WI38 (cell line): Measurements from ENCODE around the gene CTPS1.

Source experiments
- H3K4me3 ChIP-seq: 2 replicates; pipeline ENCODE4 v1.5.1; 2011; ENCODE audit warnings: low read depth, mild to moderate bottlenecking, control low read depth, low read length
- TF ChIP-seq, protein P1 (sequence below): IDR thresholded peaks from 2 replicates; pipeline ENCODE4 v1.5.1; 2012; ENCODE audit warnings: low read depth, mild to moderate bottlenecking, control low read depth, low read length

The CTPS1 gene

DNA sequence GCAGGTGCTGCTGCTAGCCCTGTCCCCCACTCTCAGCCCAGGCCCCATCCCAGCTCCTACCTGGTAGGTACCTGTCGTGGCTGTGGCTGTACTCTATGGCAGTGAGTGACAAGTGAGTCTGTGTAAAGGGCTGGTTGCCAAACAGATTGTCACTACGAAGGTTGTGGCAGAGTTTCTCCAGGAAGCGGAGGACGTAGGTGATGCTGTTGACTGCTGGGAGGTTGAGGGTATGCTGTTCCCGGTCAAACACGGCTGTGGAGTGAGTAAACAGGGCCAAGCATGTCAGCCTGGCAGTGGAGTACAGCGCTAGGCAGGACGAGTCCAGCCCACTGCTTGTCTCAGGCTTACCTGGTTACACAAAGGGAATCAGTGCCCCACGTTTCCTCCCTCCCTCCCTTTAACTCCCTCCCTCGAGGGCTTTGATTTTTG is 66.9 kb downstream of the CTPS1 start:
- TF ChIP-seq, protein P1, sequence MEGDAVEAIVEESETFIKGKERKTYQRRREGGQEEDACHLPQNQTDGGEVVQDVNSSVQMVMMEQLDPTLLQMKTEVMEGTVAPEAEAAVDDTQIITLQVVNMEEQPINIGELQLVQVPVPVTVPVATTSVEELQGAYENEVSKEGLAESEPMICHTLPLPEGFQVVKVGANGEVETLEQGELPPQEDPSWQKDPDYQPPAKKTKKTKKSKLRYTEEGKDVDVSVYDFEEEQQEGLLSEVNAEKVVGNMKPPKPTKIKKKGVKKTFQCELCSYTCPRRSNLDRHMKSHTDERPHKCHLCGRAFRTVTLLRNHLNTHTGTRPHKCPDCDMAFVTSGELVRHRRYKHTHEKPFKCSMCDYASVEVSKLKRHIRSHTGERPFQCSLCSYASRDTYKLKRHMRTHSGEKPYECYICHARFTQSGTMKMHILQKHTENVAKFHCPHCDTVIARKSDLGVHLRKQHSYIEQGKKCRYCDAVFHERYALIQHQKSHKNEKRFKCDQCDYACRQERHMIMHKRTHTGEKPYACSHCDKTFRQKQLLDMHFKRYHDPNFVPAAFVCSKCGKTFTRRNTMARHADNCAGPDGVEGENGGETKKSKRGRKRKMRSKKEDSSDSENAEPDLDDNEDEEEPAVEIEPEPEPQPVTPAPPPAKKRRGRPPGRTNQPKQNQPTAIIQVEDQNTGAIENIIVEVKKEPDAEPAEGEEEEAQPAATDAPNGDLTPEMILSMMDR: no peak

DNA sequence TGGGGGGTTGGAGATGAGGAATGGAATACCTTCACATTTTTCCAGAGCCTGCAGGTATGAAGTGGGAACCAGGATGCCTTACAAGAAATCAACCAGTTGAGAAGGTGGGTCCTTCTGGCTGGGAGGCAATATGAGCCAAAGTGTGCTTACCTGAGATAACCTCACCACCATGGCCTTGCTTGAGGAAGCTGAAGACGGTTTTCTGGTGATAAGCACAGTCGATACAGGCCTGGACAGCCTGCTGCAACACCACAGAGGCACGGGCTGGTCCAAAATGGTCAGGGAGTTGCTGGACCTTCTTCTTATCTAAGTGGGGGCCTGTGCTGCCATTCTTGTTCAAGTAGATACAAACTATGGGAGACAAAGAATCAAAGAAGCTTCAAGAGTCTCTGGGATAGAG is 69.0 kb downstream of the CTPS1 start:
- TF ChIP-seq, protein P1: no peak
- no peak overlapping the region for H3K4me3 ChIP-seq

More for the DNA sequence above, 66.9 kb downstream of the CTPS1 start:
- H3K4me3 ChIP-seq: no peak overlapping the region

DNA sequence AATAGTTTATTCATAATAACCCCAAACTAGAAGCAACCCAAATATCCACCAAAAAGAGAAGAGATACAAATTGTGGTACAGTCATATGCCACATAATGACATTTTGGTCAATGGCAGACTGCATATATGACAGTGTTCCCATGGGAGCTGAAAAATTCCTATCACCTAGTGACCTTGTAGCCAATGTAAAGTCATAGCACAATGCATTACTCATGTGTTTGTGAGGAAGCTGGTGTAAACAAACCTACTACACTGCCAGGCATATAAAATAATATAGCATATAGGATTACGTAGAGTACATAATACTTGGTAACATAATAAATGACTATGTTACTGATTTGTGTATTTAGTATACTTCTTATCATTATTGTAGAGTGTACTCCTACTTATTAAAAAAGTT is 71.5 kb downstream of the CTPS1 start:
- TF ChIP-seq, protein P1: no peak
- no peak overlapping the region for H3K4me3 ChIP-seq

DNA sequence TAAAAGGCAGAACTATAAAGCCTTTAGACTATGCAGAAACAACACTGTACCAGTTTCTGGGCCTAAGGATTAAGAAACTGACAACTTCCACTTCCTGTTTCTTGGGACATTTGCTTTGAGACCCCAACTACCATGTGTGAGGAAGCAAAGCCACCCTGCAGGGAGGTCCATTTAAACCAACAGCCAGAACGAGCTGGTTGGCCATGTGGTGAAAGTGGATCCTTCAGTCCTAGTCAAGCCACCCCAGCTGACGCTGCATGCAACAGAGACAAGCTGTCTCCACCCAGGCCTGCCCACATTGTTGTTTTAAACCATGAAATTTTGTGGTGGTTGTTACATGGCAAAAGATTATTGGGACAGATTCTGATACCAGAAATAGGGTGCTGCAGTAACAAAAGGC is 73.8 kb downstream of the CTPS1 start:
- no peak overlapping the region for H3K4me3 ChIP-seq
- TF ChIP-seq, protein P1: no peak

GRCh38 chr1:41056907-41057306 is 77.4 kb downstream of the CTPS1 start:
- H3K4me3 ChIP-seq: no peak overlapping the region
- TF ChIP-seq, protein P1: no peak
